GM12891 (cell line): Measurements from ENCODE around the gene SULT6B1.

Source experiments
- DNase-seq: peaks from one replicate; pipeline ENCODE4 v3.0.0; 2011; ENCODE audit warnings: low spot score; ENCODE audit not compliant: insufficient read length
- FAIRE-seq: peaks from 2 replicates; lab custom pipeline; 2011; peaks lifted over from hg19 to GRCh38; lab: Jason Lieb, UNC
- PAX5 ChIP-seq: IDR thresholded peaks from 2 replicates; pipeline ENCODE4 v1.6.1; 2011; ENCODE audit warnings: low read length, moderate library complexity, mild to moderate bottlenecking; ENCODE audit not compliant: insufficient read depth, severe bottlenecking
- POLR2A ChIP-seq: IDR thresholded peaks from 2 replicates; pipeline ENCODE4 v1.6.1; 2011; ENCODE audit warnings: low read depth, low read length, control low read depth
- POLR2AphosphoS5 ChIP-seq: IDR thresholded peaks from 2 replicates; pipeline ENCODE4 v1.6.1; 2011; ENCODE audit warnings: low read depth, low read length, control low read depth
- POU2F2 ChIP-seq: IDR thresholded peaks from 2 replicates; pipeline ENCODE4 v1.6.1; 2011; ENCODE audit warnings: low read depth, mild to moderate bottlenecking, control low read depth, low read length, moderate library complexity
- SPI1 ChIP-seq: IDR thresholded peaks from 2 replicates; pipeline ENCODE4 v1.6.1; 2011; ENCODE audit warnings: low read depth, low read length, control low read depth
- TAF1 ChIP-seq: IDR thresholded peaks from 2 replicates; pipeline ENCODE4 v1.6.1; 2011; ENCODE audit warnings: low read depth, low read length, control low read depth

SULT6B1 gene

GRCh38 chr2:37171624-37171950, 16.9 kb downstream of the SULT6B1 start:
- DNase-seq, result no peak
- no peak for TF ChIP-seq SPI1
- no peak for FAIRE-seq

- FAIRE-seq (peak; percentile 82), DNase-seq (peak; percentile 44)
- TF ChIP-seq TAF1 (no peak), POU2F2 (no peak), PAX5 (no peak), POLR2AphosphoS5 (no peak), POLR2A (no peak)
Observed at GRCh38 chr2:37168217-37168981, 20.1 kb downstream of the SULT6B1 start.

GRCh38 chr2:37167636-37168180, 20.8 kb downstream of the SULT6B1 start:
- no peak for DNase-seq
- no peak for FAIRE-seq
- no peak for TF ChIP-seq SPI1
- no peak for TF ChIP-seq TAF1
- no peak for TF ChIP-seq POLR2A
- no peak for TF ChIP-seq PAX5
- TF ChIP-seq POLR2AphosphoS5, result no peak
- TF ChIP-seq POU2F2, result no peak

- DNase-seq (no peak), FAIRE-seq (no peak)
- TF ChIP-seq SPI1, result no peak
Observed at GRCh38 chr2:37164757-37165156, 23.7 kb downstream of the SULT6B1 start.

- FAIRE-seq, result peak; percentile 78
- DNase-seq, result peak; percentile 95
- TF ChIP-seq POLR2AphosphoS5 (peak; percentile 64; the same call in 1 of the 2 replicates), TAF1 (0 out of 2 replicates have a peak, but pooled peaks have one; percentile 10), PAX5 (no peak)
Observed at GRCh38 chr2:37156857-37157714, 31.4 kb downstream of the SULT6B1 start, which contains the start of gene EIF2AK2. Gene EIF2AK2, minus strand, starts transcription at chr2:37156980. Its CDS starts 9,174 bp downstream, at chr2:37147806.

- DNase-seq (no peak), FAIRE-seq (peak; percentile 20)
- TF ChIP-seq POLR2AphosphoS5 (0 out of 2 replicates have a peak, but pooled peaks have one; percentile 4), POU2F2 (no peak), SPI1 (0 out of 2 replicates have a peak, but pooled peaks have one; percentile 8), POLR2A (no peak), TAF1 (no peak)
Observed at GRCh38 chr2:37156071-37156856, 32.2 kb downstream of the SULT6B1 start.

GRCh38 chr2:37154785-37155184, 33.7 kb downstream of the SULT6B1 start:
- FAIRE-seq, result no peak
- DNase-seq, result no peak
- TF ChIP-seq POU2F2 (no peak), SPI1 (no peak), POLR2AphosphoS5 (no peak), TAF1 (no peak), PAX5 (no peak), POLR2A (no peak)

GRCh38 chr2:37153224-37153623, 35.2 kb downstream of the SULT6B1 start:
- no peak for DNase-seq
- TF ChIP-seq TAF1 (no peak), POU2F2 (no peak), POLR2AphosphoS5 (no peak), POLR2A (no peak), SPI1 (no peak)
- FAIRE-seq, result no peak

- TF ChIP-seq POLR2A (no peak), POU2F2 (no peak), POLR2AphosphoS5 (no peak), SPI1 (no peak), PAX5 (no peak)
- FAIRE-seq, result peak; percentile 82
- no peak for DNase-seq
Observed at GRCh38 chr2:37149626-37150322, 38.7 kb downstream of the SULT6B1 start.
